AG04449 (cell line): ENCODE measurements around the gene CACNA2D1.

Experiments used
- CTCF ChIA-PET: fragments of 350-600 bp; formaldehyde crosslinking; extraction: SDS; loops from one replicate; lab custom pipeline; 2021; ENCODE audit warnings: antibody characterized with exemption; lab: Yijun Ruan, JAX
- POLR2A ChIA-PET: fragments of 400-600, 350-600 bp; formaldehyde crosslinking; extraction: SDS; loops from one replicate; lab custom pipeline; 2020; ENCODE audit warnings: antibody characterized with exemption, inconsistent platforms; lab: Yijun Ruan, JAX
- DNase-seq: peaks from one replicate; pipeline ENCODE4 v3.0.0-alpha.2; 2010; ENCODE audit warnings: low read depth, low spot score
- H3K4me3 ChIP-seq: 2 replicates; pipeline ENCODE4 v1.5.1; 2011; ENCODE audit warnings: low read depth, mild to moderate bottlenecking, control low read depth, low read length
- CTCF ChIP-seq: IDR thresholded peaks from one replicate; pipeline ENCODE4 v1.5.1; 2011; ENCODE audit warnings: mild to moderate bottlenecking, moderate library complexity, low read length, control low read depth, inconsistent platforms; ENCODE audit not compliant: insufficient read depth; ENCODE audit errors: missing control alignments

Gene CACNA2D1

GRCh38 chr7:82275342-82275741 is 168.2 kb downstream of the CACNA2D1 start:
- H3K4me3 ChIP-seq: no peak overlapping the region
- TF ChIP-seq CTCF: no peak
- CTCF ChIA-PET: no interaction called here
- DNase-seq: no peak
- POLR2A ChIA-PET: no interaction called here

- no peak for DNase-seq
- CTCF ChIA-PET: no interaction called here
- no peak for TF ChIP-seq CTCF
- H3K4me3 ChIP-seq: no peak overlapping the region
- POLR2A ChIA-PET: no interaction called here
These were observed 168.9 kb downstream of the CACNA2D1 start for GRCh38 chr7:82274681-82275080.

GRCh38 chr7:82273886-82274285 is 169.7 kb downstream of the CACNA2D1 start:
- ChIA-PET CTCF (no interaction called here), POLR2A (no interaction called here)
- TF ChIP-seq CTCF: no peak
- H3K4me3 ChIP-seq: no peak overlapping the region
- DNase-seq: no peak

GRCh38 chr7:82270870-82271269 is 172.7 kb downstream of the CACNA2D1 start:
- no peak for DNase-seq
- POLR2A ChIA-PET: no interaction called here
- CTCF ChIA-PET: no interaction called here

GRCh38 chr7:82268632-82269031 is 174.9 kb downstream of the CACNA2D1 start:
- TF ChIP-seq CTCF: no peak
- DNase-seq: no peak
- ChIA-PET CTCF (no interaction called here), POLR2A (no interaction called here)
- H3K4me3 ChIP-seq: no peak overlapping the region

More at GRCh38 chr7:82270870-82271269, 172.7 kb downstream of the CACNA2D1 start:
- no peak for TF ChIP-seq CTCF
- H3K4me3 ChIP-seq: no peak overlapping the region

- no peak for DNase-seq
- POLR2A ChIA-PET: no interaction called here
- no peak for TF ChIP-seq CTCF
- CTCF ChIA-PET: no interaction called here
- no peak overlapping the region for H3K4me3 ChIP-seq
These were observed 177.5 kb downstream of the CACNA2D1 start for GRCh38 chr7:82266081-82266480.
